Left lung (tissue), 10 donors: ENCODE data around the gene ATP10A. TPM values are rescaled to one million over a fixed set of nuclear protein-coding genes. Genes with fewer than 3 reads are reported as not detected.

Experiments
- ATAC-seq: fragments of 200-7000 bp; cut with Tn5 transposase; one replicate; pipeline ENCODE4 v1.9.1; 2020; ENCODE audit warnings: moderate library complexity
- DNase-seq, 4 donors: peaks; one replicate each; pipeline ENCODE4 v3.0.0-alpha.2; 2013 to 2020
- H3K27ac ChIP-seq, 2 donors: fragments of 200-600 bp; sonication (generic) in 1 of 2; one replicate each; pipeline versions ENCODE4 v1.5.0 to v1.8.0; 2020 to 2021
- H3K27me3 ChIP-seq, 2 donors: fragments of 200-600 bp; sonication (generic) in 1 of 2; one replicate each; pipeline versions ENCODE4 v1.5.0 to v1.8.0; 2020 to 2021
- H3K36me3 ChIP-seq, 2 donors: fragments of 200-600 bp; sonication (generic) in 1 of 2; one replicate each; pipeline versions ENCODE4 v1.5.0 to v1.8.0; 2020 to 2021
- H3K4me1 ChIP-seq, 2 donors: fragments of 200-600 bp; one replicate each; pipeline ENCODE4 v1.8.0; 2021
- H3K4me3 ChIP-seq, 2 donors: fragments of 200-600 bp; sonication (generic) in 1 of 2; one replicate each; pipeline versions ENCODE4 v1.5.0 to v1.8.0; 2020 to 2021; ENCODE audit warnings: mild to moderate bottlenecking in 1 of 2
- H3K9me3 ChIP-seq, 2 donors: fragments of 200-600 bp; sonication (generic) in 1 of 2; one replicate each; pipeline versions ENCODE4 v1.5.0 to v1.8.0; 2020 to 2021
- CTCF ChIP-seq, 2 donors: fragments of 200-600 bp; sonication (generic) in 1 of 2; IDR thresholded peaks; one replicate each; pipeline versions ENCODE4 v1.5.0 to v1.8.0; 2021; ENCODE audit warnings: antibody characterized with exemption in 2 of 2
- intact Hi-C, 2 donors: fragments of 100-400 bp; cut with DNase I; formaldehyde crosslinking; loops; one replicate each; pipeline versions ENCODE4 v1.11.2 to v1.14.2; 2022
- polyA plus RNA-seq, 6 donors: library from polyadenylated mRNA; unstranded; fragments of 120-200 nt; gene quantifications; one replicate each; pipeline ENCODE4 v1.2.1, GENCODE V29; 2013; ENCODE audit not compliant: insufficient read length in 6 of 6
- total RNA-seq, 2 donors: library from RNA; stranded (reverse); fragmentation: NEBNext Ultra II Directional; extraction: Animal tissue kit (Norgen Biotek cat#: 25700); gene quantifications; one replicate each; pipeline ENCODE4 v1.2.1, GENCODE V29; 2021
- donor health status: DM: no; HTN: yes; CAD: no.
- donor health status: DM: no; HTN: no; CAD: no.

The ATP10A gene
- total and polyA plus RNA-seq, 8 donors = 0.70 to 46.1 (median 0.87) TPM

GRCh38 chr15:25795061-25795460 is 68.1 kb downstream of the ATP10A start:
- no peak overlapping the region for H3K4me3 ChIP-seq
- H3K36me3 ChIP-seq = no peaks in the 10 kb centered on the region
- no peaks in the 10 kb centered on the region for H3K27me3 ChIP-seq
- intact Hi-C loops = no loop called here
- no peak for TF ChIP-seq CTCF (IDR thresholded peaks at IDR 0.05)
- peaks cover 0 to 27% of the 10 kb centered on the region in 2 donors for H3K4me1 ChIP-seq
- peak in 1 of 4 donors; percentile 18 for DNase-seq
- ATAC-seq = no peak
- no peaks in the 10 kb centered on the region for H3K9me3 ChIP-seq
- no peak overlapping the region for H3K27ac ChIP-seq

- TF ChIP-seq CTCF (IDR thresholded peaks at IDR 0.05) = no peak
- peaks cover 0 to 29% of the 10 kb centered on the region in 2 donors for H3K4me1 ChIP-seq
- H3K4me3 ChIP-seq = no peak overlapping the region
- DNase-seq (peak in 1 of 4 donors; percentile 67), ATAC-seq (peak; percentile 74)
- no peak overlapping the region for H3K27ac ChIP-seq
- no peaks in the 10 kb centered on the region for H3K9me3 ChIP-seq
- no peaks in the 10 kb centered on the region for H3K36me3 ChIP-seq
- H3K27me3 ChIP-seq = no peaks in the 10 kb centered on the region
- intact Hi-C loops = no loop called here
Measured at GRCh38 chr15:25793354-25794050, 69.6 kb downstream of the ATP10A start.

GRCh38 chr15:25792128-25792527 is 71.0 kb downstream of the ATP10A start:
- H3K36me3 ChIP-seq = no peaks in the 10 kb centered on the region
- H3K9me3 ChIP-seq = no peaks in the 10 kb centered on the region
- DNase-seq = peak in 1 of 4 donors; percentile 21
- no peaks in the 10 kb centered on the region for H3K27me3 ChIP-seq
- H3K4me3 ChIP-seq = no peak overlapping the region
- H3K4me1 ChIP-seq = peaks cover 12 to 39% of the 10 kb centered on the region in 2 donors
- no peak for TF ChIP-seq CTCF (IDR thresholded peaks at IDR 0.05)
- no peak for ATAC-seq
- no peak overlapping the region for H3K27ac ChIP-seq
- intact Hi-C loops = no loop called here

- Histone ChIP-seq H3K27ac (peak overlapping the region in 1 of 2 donors; percentile 56), H3K27me3 (no peaks in the 10 kb centered on the region), H3K4me3 (no peak overlapping the region), H3K4me1 (peaks cover 16 to 43% of the 10 kb centered on the region in 2 donors), H3K36me3 (no peaks in the 10 kb centered on the region), H3K9me3 (no peaks in the 10 kb centered on the region)
- intact Hi-C loops = no loop called here
- no peak for TF ChIP-seq CTCF (IDR thresholded peaks at IDR 0.05)
- DNase-seq (peak in 3 of 4 donors; percentile 34 to 67 (median 52)), ATAC-seq (peak; percentile 15)
Measured at GRCh38 chr15:25790000-25790660, 73.0 kb downstream of the ATP10A start.

GRCh38 chr15:25789616-25789999 is 73.5 kb downstream of the ATP10A start:
- Histone ChIP-seq H3K36me3 (no peaks in the 10 kb centered on the region), H3K27ac (peak overlapping the region in 1 of 2 donors; percentile 56), H3K9me3 (no peaks in the 10 kb centered on the region), H3K4me3 (no peak overlapping the region), H3K27me3 (no peaks in the 10 kb centered on the region), H3K4me1 (peaks cover 16 to 43% of the 10 kb centered on the region in 2 donors)
- no peak for TF ChIP-seq CTCF (IDR thresholded peaks at IDR 0.05)
- no peak for DNase-seq
- intact Hi-C loops = no loop called here
- no peak for ATAC-seq
